Measurements from ENCODE around the gene SNRPD1.
"Not testable (repeated sequence)": the region's sequence is repeated elsewhere in the genome, so short reads cannot be mapped to it uniquely, and the experiment has no call there.

SNRPD1 gene

DNA sequence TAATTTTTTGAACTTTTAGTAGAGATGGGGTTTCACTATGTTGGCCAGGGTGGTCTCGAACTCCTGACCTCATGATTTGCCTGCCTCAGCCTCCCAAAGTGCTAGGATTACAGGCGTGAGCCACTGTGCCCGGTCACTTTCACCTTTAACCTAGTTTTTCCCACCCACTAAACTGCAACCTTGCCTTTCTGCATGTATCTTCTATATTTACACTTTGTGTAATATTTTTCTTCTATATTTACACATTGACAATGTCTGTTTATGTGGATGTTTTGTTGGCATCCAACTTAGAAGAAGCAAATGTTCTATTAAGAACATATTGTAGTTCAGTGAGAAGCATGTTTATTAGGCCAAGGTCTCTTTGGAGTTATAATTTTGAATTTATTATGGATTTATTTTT is 26.7 kb downstream of the SNRPD1 start:
- no peak for DNase-seq

DNA sequence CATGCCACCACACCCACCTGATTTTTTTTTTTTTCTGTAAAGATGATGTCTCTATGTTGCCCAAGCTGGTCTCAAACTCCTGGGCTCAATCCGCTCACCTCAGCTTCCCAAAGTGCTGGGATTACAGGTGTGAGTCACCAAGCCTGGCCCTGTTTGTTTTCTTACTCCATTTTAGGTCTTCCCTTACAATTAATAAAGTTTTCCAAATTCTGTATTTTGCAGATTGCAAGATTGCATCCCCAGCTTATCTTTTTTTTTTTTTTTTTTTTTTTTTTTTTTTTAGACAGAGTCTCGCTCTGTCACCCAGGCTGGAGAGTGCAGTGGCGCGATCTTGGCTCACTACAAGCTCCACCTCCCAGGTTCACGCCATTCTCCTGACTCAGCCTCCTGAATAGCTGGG is 28.3 kb downstream of the SNRPD1 start:
- DNase-seq = not testable (repeated sequence)

DNA sequence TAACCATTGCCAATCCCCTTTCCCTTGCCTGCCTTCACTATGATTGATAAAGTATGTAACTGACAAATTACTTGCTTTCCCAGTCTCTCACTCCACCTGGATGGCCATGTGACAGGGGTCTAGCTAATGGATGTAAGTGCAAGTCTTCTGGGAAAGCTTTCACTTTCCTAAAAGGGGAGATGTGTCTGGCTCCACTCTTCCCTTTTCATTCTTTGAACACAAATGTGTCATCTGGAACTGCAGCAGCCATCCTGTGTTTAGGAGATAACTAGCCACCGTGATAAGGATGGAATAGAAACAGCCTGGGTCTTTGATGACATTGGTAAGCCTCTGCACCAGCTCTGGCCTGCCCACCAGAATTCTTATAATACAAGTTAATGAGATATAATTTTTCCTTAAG is 38.2 kb downstream of the SNRPD1 start:
- DNase-seq = no peak

DNA sequence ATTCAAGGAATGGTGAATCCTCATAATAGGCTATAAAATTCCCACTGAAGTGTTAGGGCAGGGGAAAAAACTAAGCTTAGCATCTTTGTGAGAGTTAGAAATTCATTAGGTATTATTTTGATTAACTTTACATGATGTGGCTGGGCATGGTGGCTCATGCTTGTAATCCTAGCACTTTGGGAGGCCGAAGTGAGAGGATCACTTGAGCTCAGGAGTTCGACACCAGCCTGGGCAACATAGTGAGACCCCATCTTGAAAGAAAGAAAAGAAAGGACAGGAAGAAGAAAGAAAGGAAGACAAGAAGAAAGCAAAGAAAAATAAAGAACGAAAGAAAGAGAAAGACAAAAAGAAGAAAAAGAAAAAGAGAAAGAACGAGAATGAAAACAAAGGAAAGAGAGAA is 40.0 kb downstream of the SNRPD1 start:
- DNase-seq = no peak

DNA sequence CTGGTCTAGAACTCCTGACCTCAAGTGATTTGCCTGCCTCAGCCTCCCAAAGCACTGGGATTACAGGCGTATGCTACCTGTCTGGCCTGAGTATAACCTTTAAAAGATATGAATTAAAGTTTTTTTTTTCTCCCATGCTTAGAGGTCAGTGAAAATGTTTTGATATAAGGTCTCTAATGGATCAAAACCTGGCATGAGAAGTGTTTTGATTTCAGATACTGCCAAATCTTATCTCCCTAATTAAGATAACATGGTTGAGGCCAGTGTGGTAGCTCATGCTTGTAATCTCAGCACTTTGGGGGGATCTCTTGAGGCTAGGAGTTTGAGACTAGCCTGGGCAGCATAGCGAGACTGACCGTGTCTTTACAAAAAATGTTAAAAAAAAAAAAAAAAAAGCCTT is 41.2 kb downstream of the SNRPD1 start:
- no peak for DNase-seq

DNA sequence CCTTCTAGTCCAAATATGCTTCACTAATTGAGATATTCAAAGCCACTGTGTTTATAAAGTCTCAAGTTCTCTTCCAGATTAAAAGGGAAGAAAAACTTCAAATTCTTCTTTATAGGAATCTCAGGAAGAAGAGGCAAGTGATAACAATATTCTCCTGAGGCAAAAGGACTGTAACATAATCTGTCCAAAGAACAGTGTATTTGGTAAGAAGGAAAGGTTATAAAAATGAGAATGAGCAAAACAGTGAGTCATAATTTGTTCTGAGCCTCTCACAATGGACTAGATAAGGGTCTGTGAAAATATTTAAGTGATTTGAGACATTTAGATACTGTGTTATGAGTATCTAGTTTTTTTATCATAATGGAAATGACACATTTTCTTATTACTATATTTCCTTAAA is 44.3 kb downstream of the SNRPD1 start:
- no peak for DNase-seq

DNA sequence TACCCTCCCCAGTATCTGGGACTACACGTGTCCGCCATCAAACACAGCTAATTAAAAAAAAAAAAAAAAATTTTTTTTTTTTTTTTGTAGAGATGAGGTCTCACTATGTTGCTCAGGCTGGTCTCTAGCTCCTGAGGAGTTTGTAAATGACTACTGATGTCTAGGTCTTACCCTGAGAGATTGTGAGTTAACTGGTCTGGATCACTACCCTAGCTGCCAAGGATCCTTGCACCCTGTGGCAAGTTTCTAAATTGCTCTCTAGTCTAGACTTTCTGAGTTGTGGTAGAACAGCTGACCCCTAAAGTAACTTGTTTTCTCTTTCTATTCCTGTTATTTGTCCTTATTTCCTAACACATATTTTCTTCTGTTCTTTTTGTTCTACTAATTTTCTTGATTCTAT is 48.0 kb downstream of the SNRPD1 start:
- DNase-seq = peak; percentile 18

DNA sequence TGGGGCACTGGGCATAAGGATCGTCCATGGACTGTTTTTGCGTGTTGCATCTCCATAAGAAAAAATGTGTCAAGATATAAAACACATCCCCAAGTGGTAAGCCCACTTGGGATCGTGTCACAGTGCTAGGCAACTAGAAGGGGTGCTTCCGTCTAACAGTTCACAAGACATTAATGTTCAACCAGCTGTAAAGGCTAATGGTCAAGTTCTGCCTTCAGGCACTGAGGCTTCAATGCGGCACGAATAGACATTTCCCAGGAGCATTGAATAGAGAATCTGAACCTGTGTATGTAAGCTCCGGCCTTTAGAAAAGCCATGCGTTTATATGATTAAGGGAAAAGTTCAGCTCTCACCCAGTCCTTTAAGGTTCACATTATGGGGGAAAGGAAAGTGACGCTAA is 50.5 kb downstream of the SNRPD1 start:
- DNase-seq = no peak

DNA sequence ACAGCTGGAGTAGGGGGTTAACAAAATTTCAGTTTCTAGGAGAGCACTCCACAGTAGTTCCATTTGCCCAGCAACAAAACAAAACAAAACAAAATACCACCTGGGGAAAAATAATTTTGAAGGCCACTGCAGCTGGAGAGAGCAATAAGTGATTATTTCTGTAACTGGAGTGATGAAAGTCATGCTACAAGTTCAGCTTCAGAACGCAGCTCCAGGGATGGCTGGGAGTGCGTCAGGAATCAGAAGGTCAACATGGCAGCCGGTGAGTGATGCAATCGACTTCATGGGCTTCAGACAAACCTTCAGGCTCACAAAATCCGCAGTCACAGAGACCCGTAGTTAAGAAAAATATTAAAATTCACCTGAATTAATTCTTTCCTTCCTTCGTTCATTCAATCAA is 51.5 kb downstream of the SNRPD1 start:
- DNase-seq = no peak

DNA sequence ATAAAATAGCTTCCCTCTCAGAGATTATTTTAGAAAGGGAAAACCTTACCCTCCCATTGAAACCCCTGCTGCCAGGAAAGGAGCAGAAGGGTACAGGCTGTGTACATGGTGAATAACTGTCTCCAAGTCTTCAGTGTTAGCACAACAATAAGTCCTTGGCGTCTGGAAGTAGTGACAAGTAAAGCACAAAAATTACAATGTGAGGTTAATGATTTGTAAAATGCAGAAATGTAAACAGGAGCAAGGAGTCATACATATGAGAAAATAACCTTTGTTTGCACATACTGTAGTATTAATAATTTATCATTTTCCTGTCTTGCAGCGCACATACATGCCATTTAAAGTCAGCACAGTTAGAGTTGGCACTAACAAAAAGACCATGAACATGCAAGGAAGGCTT is 52.0 kb downstream of the SNRPD1 start:
- no peak for DNase-seq

DNA sequence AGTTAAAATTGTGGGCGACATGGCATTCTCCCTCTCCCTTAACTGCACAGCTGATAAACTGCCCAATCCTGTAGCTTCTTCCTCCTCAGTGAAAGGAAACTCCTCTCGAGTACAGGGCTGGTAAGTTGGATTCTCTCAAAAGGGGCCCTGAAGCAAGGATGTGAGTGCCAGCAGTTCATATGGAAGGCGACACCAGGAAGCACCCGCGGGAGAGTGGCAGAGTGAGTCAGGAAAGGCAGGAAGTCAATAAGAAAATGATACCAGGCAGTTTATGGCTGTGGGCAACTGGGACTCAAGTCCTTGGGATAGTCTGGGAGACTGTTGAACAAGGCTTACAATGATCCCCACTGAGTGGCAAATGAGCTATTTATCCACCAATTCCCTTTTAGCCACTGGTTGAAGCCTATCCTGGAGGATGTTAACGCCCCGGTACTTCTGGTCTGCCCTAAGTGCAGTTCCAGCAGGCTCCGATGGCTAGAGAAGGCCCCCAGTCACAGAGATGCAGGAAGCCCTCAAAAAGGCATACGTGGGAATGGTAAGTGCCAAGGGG is 57.7 kb downstream of the SNRPD1 start:
- no peak for DNase-seq

DNA sequence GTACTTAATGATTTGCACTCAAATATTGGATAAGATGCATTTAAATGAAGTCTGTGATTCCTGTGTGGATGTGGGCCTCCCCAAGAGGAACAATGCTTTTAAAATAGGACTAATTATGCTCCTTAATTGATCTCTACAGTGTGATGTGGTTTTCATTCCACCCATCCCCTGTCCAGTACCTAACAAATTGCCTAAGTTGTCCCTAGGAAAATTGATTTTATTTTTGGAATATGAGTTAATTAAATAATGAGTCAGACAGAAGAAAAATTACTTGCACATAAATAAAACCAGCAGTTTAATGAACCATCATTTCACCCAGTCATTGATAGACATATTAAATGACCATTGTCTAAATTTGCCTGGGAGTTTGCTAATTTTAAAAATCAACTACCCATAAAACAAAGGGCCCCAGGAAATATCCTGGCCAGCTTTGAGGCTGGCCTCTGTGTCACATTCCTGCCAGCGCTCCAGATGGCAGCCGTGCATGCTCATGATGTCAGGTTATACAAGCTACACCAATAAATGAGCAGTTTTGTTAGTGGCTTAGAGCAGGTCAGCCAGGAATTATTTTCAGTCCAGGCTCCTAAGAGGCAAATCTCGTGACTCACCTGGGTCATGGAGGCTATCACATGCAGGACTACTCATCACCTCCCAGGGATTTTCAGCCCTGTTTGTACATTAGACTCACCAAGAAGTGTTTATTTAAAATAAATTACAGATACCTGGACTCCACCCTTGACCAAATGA is 60.6 kb downstream of the SNRPD1 start:
- DNase-seq = no peak

DNA sequence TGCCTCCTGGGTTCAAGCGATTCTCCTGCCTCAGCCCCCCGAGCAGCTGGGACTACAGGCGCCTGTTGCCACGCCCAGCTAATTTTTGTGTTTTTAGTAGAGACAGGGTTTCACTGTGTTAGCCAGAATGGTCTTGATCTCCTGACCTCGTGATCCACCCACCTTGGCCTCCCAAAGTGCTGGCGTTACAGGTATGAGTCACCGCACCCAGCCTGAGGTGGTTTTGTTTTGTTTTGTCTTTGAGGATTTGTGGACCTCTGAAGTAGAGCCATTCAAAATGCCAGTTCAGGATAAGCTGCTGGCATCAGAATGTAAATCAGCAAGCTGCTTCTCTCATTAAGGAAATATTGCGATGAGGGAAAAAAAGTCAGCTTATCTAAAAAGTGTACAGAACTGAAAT is 63.2 kb downstream of the SNRPD1 start:
- peak; percentile 44 for DNase-seq

DNA sequence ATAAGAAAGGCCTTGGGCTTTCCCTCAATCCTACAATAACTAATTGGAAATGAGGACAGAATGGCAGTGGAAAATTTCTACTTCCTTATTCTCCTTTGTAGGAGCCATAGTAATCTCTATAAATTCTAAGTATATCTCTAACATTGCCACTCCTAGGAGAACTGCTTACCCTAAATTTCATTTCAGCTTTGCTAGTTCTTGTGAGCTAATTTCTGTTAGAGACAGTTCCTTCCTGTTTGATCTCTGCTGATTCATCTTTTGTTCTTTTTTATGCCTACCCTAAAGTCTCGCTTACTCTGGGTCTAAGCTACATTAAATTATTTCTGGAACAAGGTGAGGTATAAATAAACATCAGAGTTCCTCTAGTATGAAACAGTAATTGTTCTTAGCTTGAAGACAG is 66.7 kb downstream of the SNRPD1 start:
- no peak for DNase-seq

DNA sequence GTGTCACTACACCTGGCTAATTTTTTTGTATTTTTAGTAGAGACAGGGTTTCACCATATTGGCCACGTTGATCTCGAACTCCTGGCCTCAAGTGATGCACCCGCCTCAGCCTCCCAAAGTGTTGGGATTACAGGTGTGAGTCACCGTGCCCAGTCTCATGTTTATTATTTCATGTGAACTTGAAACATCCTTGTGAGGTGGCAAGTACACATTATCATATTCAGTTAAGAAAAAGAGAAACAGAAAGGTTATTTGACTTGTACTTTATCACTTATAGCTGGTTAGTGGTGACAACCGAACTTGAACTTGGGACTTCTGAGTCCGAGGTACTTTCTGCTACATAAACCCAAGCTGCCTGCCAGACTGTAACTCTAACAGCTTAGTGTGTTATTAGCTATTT is 68.0 kb downstream of the SNRPD1 start:
- DNase-seq = no peak

DNA sequence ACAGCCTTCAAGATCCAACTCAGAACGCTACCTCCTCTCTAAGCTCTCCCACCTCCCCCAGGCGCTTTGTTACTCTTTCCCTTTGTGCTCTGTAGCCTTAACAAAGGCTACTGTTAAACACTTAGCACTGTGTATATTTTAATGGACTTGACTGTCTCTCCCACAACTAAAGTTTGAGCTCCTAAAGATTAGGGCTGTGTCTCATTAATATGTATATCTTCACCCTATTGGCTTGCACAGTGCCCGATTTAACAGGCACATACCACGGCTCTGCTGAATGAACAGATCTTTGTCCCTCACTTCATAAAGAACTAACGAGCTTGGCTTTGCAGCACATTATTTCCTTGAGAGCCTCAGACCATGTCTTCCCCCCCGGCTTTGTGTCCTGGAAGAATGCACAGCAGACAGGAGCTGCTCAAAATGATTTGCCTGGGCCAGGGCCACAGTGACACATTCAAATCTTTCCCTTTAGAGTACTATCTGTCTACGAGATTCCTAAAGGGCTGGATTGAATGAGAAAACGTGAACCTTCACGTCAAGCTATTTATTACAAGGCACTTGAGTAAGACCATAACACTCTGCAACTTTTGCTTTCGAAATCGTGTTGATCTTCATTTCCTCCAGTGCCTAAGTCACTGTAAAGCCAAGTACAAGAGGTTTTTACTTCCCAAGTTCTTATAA is 70.4 kb downstream of the SNRPD1 start:
- peak; percentile 65 for DNase-seq

Data from activated CD4-positive, alpha-beta T cell treated with anti-CD3 and anti-CD28 coated beads, Interleukin-2, Interleukin-6, amounts not matched to agents 100 ng/mL and 50 ng/mL, durations not matched to agents 16 hours and 8 hours (primary cell).